ENCODE results near the gene ZNF207. TPM values are rescaled to one million over a fixed set of nuclear protein-coding genes. Genes with fewer than 3 reads are reported as not detected.
"Not testable (repeated sequence)": the region's sequence is repeated elsewhere in the genome, so short reads cannot be mapped to it uniquely, and the experiment has no call there.

ZNF207 gene
- total RNA-seq, 1 donor from 2014 or later, result 144 TPM

- not testable (repeated sequence) for DNase-seq
These were observed 38.2 kb downstream of the ZNF207 start for GRCh38 chr17:32388128-32388527.

- no peak for DNase-seq
These were observed 38.9 kb downstream of the ZNF207 start for GRCh38 chr17:32388613-32389459.

- no peak for DNase-seq
These were observed 43.9 kb downstream of the ZNF207 start for GRCh38 chr17:32393904-32394303.

GRCh38 chr17:32396343-32396742 is 46.4 kb downstream of the ZNF207 start:
- no peak for DNase-seq

GRCh38 chr17:32398946-32399345 is 49.0 kb downstream of the ZNF207 start:
- no peak for DNase-seq

GRCh38 chr17:32410085-32410484 is 60.1 kb downstream of the ZNF207 start:
- not testable (repeated sequence) for DNase-seq

GRCh38 chr17:32426894-32427293 is 76.9 kb downstream of the ZNF207 start:
- no peak for DNase-seq

GRCh38 chr17:32429598-32429997 is 79.6 kb downstream of the ZNF207 start:
- no peak for DNase-seq

Small RNA genes lying within 50 kb of the gene (small RNA-seq; reads per million reads assigned to genes)
- gene AC005899.6 (ENCODE audit: low replicate concordance), result not detected

Other genes with a start within 250 kb of the ZNF207 start
- 65.8 TPM for gene RHOT1, start 207.7 kb upstream of the ZNF207 start, total RNA-seq
- 1.6 TPM for gene RHBDL3, start 84.3 kb upstream of the ZNF207 start, total RNA-seq
- gene C17orf75, start 8.0 kb upstream of the ZNF207 start, total RNA-seq, result 23.8 TPM
- 94.2 TPM for gene PSMD11, start 94.4 kb downstream of the ZNF207 start, total RNA-seq
- gene CDK5R1, start 136.8 kb downstream of the ZNF207 start, total RNA-seq, result 3.1 TPM